Stimulated activated CD4-positive, alpha-beta T cell treated with anti-CD3 and anti-CD28 coated beads, Interleukin-1b, Interleukin-23, amount 100 ng/mL, for 1 hour (primary cell): ENCODE data around the gene QPCTL.
"Not testable (repeated sequence)": the region's sequence is repeated elsewhere in the genome, so short reads cannot be mapped to it uniquely, and the experiment has no call there.

ENCODE experiments used
- DNase-seq, 2 donors: peaks; one replicate each; pipeline ENCODE4 v3.0.0-alpha.2; 2020; ENCODE audit warnings: low read depth in 2 of 2

QPCTL gene

GRCh38 chr19:45676851-45677263 lies 15.6 kb upstream of the QPCTL start:
- DNase-seq = no peak

- peak; percentile 55 to 67 for DNase-seq
Measured at GRCh38 chr19:45677351-45678230, 14.9 kb upstream of the QPCTL start.

GRCh38 chr19:45681391-45682015 lies 11.0 kb upstream of the QPCTL start:
- DNase-seq = peak; percentile 75 to 80

GRCh38 chr19:45682117-45682516 lies 10.3 kb upstream of the QPCTL start:
- no peak for DNase-seq

- DNase-seq = no peak
Measured at GRCh38 chr19:45682908-45683307, 9.6 kb upstream of the QPCTL start.

GRCh38 chr19:45685045-45685444 lies 7.4 kb upstream of the QPCTL start:
- not testable (repeated sequence) for DNase-seq

- DNase-seq = no peak
Measured at GRCh38 chr19:45687599-45687998, 4.9 kb upstream of the QPCTL start.

- peak; percentile 78 to 80 for DNase-seq
Measured at GRCh38 chr19:45691516-45692186, 815 bp upstream of the QPCTL start, which contains the start of gene SNRPD2. TSS of gene SNRPD2 (minus strand) at chr19:45691953. CDS start at chr19:45691888, 65 bp downstream.

- DNase-seq = peak in 1 of 2 donors; percentile 63
Measured at GRCh38 chr19:45693106-45693788, 781 bp downstream of the QPCTL start.

- no peak for DNase-seq
Measured at GRCh38 chr19:45701676-45702075, 9.2 kb downstream of the QPCTL start.

- DNase-seq = no peak
Measured at GRCh38 chr19:45705115-45705514, 12.6 kb downstream of the QPCTL start.

GRCh38 chr19:45705710-45706415 lies 13.4 kb downstream of the QPCTL start:
- DNase-seq = no peak

GRCh38 chr19:45710356-45711130 lies 18.1 kb downstream of the QPCTL start:
- DNase-seq = no peak

GRCh38 chr19:45711851-45712698 lies 19.6 kb downstream of the QPCTL start:
- no peak for DNase-seq

- DNase-seq = no peak
Measured at GRCh38 chr19:45712699-45713067, 20.2 kb downstream of the QPCTL start.

GRCh38 chr19:45713141-45713540 lies 20.7 kb downstream of the QPCTL start:
- DNase-seq = no peak

GRCh38 chr19:45715139-45715538 lies 22.7 kb downstream of the QPCTL start:
- DNase-seq = no peak

GRCh38 chr19:45716359-45717130 lies 24.1 kb downstream of the QPCTL start:
- DNase-seq = no peak
